ENCODE results near the gene DCLK1.

DNA sequence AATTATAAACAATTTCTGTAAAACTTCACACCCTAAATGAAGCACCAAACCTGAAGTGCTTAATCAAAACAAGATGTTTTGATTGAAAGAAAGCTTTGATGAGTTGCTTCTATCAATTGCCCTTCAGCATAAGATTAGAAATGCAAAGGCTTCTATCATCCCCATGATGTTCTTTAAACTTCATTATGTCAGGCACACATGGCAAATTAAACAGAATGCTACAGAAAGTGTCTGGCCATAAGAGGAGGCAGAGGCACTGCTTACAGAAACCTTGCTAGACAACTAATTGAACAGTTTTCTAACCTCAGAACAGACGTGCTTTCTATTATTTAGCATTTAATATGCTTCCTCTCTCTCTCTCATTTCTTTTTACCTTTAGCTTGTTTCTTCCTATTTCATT is 228.1 kb downstream of the DCLK1 start:
- TF ChIP-seq, protein P1, sequence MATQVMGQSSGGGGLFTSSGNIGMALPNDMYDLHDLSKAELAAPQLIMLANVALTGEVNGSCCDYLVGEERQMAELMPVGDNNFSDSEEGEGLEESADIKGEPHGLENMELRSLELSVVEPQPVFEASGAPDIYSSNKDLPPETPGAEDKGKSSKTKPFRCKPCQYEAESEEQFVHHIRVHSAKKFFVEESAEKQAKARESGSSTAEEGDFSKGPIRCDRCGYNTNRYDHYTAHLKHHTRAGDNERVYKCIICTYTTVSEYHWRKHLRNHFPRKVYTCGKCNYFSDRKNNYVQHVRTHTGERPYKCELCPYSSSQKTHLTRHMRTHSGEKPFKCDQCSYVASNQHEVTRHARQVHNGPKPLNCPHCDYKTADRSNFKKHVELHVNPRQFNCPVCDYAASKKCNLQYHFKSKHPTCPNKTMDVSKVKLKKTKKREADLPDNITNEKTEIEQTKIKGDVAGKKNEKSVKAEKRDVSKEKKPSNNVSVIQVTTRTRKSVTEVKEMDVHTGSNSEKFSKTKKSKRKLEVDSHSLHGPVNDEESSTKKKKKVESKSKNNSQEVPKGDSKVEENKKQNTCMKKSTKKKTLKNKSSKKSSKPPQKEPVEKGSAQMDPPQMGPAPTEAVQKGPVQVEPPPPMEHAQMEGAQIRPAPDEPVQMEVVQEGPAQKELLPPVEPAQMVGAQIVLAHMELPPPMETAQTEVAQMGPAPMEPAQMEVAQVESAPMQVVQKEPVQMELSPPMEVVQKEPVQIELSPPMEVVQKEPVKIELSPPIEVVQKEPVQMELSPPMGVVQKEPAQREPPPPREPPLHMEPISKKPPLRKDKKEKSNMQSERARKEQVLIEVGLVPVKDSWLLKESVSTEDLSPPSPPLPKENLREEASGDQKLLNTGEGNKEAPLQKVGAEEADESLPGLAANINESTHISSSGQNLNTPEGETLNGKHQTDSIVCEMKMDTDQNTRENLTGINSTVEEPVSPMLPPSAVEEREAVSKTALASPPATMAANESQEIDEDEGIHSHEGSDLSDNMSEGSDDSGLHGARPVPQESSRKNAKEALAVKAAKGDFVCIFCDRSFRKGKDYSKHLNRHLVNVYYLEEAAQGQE (IDR thresholded peaks at IDR 0.05) = no peak
- TF ChIP-seq, protein P2, sequence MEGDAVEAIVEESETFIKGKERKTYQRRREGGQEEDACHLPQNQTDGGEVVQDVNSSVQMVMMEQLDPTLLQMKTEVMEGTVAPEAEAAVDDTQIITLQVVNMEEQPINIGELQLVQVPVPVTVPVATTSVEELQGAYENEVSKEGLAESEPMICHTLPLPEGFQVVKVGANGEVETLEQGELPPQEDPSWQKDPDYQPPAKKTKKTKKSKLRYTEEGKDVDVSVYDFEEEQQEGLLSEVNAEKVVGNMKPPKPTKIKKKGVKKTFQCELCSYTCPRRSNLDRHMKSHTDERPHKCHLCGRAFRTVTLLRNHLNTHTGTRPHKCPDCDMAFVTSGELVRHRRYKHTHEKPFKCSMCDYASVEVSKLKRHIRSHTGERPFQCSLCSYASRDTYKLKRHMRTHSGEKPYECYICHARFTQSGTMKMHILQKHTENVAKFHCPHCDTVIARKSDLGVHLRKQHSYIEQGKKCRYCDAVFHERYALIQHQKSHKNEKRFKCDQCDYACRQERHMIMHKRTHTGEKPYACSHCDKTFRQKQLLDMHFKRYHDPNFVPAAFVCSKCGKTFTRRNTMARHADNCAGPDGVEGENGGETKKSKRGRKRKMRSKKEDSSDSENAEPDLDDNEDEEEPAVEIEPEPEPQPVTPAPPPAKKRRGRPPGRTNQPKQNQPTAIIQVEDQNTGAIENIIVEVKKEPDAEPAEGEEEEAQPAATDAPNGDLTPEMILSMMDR (IDR thresholded peaks at IDR 0.05; ENCODE audit: low read depth, low read length, missing input control) = no peak
- no peak for TF ChIP-seq YY1 (IDR thresholded peaks at IDR 0.05)
- TF ChIP-seq FOXA1 (IDR thresholded peaks at IDR 0.05) = no peak
- TF ChIP-seq, protein P3, sequence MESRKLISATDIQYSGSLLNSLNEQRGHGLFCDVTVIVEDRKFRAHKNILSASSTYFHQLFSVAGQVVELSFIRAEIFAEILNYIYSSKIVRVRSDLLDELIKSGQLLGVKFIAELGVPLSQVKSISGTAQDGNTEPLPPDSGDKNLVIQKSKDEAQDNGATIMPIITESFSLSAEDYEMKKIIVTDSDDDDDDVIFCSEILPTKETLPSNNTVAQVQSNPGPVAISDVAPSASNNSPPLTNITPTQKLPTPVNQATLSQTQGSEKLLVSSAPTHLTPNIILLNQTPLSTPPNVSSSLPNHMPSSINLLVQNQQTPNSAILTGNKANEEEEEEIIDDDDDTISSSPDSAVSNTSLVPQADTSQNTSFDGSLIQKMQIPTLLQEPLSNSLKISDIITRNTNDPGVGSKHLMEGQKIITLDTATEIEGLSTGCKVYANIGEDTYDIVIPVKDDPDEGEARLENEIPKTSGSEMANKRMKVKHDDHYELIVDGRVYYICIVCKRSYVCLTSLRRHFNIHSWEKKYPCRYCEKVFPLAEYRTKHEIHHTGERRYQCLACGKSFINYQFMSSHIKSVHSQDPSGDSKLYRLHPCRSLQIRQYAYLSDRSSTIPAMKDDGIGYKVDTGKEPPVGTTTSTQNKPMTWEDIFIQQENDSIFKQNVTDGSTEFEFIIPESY (IDR thresholded peaks at IDR 0.05) = no peak
- no peak for TF ChIP-seq JUND (IDR thresholded peaks at IDR 0.05)
- TF ChIP-seq TAF1 (conservative IDR thresholded peaks at IDR 0.05) = no peak
- no peak for TF ChIP-seq GABPA (IDR thresholded peaks at IDR 0.05 in 1 of 2, conservative IDR thresholded peaks at IDR 0.05 in 1 of 2)
- TF ChIP-seq, protein P4, sequence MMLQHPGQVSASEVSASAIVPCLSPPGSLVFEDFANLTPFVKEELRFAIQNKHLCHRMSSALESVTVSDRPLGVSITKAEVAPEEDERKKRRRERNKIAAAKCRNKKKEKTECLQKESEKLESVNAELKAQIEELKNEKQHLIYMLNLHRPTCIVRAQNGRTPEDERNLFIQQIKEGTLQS (IDR thresholded peaks at IDR 0.05) = no peak
- TF ChIP-seq RXRA (IDR thresholded peaks at IDR 0.05) = no peak
- TF ChIP-seq, protein P5, sequence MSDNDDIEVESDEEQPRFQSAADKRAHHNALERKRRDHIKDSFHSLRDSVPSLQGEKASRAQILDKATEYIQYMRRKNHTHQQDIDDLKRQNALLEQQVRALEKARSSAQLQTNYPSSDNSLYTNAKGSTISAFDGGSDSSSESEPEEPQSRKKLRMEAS (IDR thresholded peaks at IDR 0.05) = no peak
